Neural cell (in vitro differentiated cells): Measurements from ENCODE around the gene CFAP299. TPM values are rescaled to one million over a fixed set of nuclear protein-coding genes. Genes with fewer than 3 reads are reported as not detected.
A peak's percentile ranks its signal among the peaks of the same experiment; 100 is the strongest.

Source experiments
- H2AFZ ChIP-seq: fragments of 200-600, 300-800 bp; sonication (generic), shearing (Covaris generic); 2 replicates; pipeline ENCODE4 v1.6.0; 2014; ENCODE audit warnings: low read depth, mild to moderate bottlenecking, antibody characterized with exemption, low read length, moderate library complexity
- H3F3A ChIP-seq: fragments of 200-600 bp; shearing (Covaris generic); 2 replicates; pipeline ENCODE4 v1.6.1; 2016; ENCODE audit warnings: mild to moderate bottlenecking, moderate library complexity, mixed read lengths, antibody characterized with exemption, low read length; ENCODE audit not compliant: insufficient read depth, poor library complexity, severe bottlenecking
- H3K27ac ChIP-seq: fragments of 200-600, 300-800 bp; sonication (generic), shearing (Covaris generic); 2 replicates; pipeline ENCODE4 v1.5.1; 2014; ENCODE audit warnings: mild to moderate bottlenecking, low read length, moderate library complexity
- H3K27me3 ChIP-seq: fragments of 300-800, 200-600 bp; sonication (generic), shearing (Covaris generic); 2 replicates; pipeline ENCODE4 v1.6.0; 2014; ENCODE audit warnings: mild to moderate bottlenecking, low read depth, low read length, moderate library complexity; ENCODE audit not compliant: insufficient read depth
- H3K36me3 ChIP-seq: fragments of 300-800, 200-600 bp; sonication (generic), shearing (Covaris generic); 2 replicates; pipeline ENCODE4 v1.5.1; 2014; ENCODE audit warnings: mild to moderate bottlenecking, antibody characterized with exemption, low read length, moderate library complexity; ENCODE audit not compliant: insufficient read depth
- H3K4me2 ChIP-seq: fragments of 300-800, 200-600 bp; sonication (generic), shearing (Covaris generic); 2 replicates; pipeline ENCODE4 v1.6.0; 2014; ENCODE audit warnings: mild to moderate bottlenecking, low read length
- H3K4me3 ChIP-seq: fragments of 300-800, 200-600 bp; sonication (generic), shearing (Covaris generic); 2 replicates; pipeline ENCODE4 v1.5.1; 2014; ENCODE audit warnings: mild to moderate bottlenecking, low read length, moderate library complexity
- H3K79me2 ChIP-seq: fragments of 200-600 bp; shearing (Covaris generic); replicated peaks from 2 replicates; pipeline ENCODE4 v1.6.0; 2014; ENCODE audit warnings: mild to moderate bottlenecking, low read length, moderate library complexity; ENCODE audit not compliant: insufficient read depth
- H3K9ac ChIP-seq: fragments of 300-800, 200-600 bp; sonication (generic), shearing (Covaris generic); 2 replicates; pipeline ENCODE4 v1.6.1; 2016; ENCODE audit warnings: mild to moderate bottlenecking, low read length, mixed read lengths
- H3K9me2 ChIP-seq: fragments of 200-600 bp; shearing (Covaris generic); 2 replicates; pipeline ENCODE4 v1.6.1; 2016; ENCODE audit warnings: mild to moderate bottlenecking, low read length, mixed read lengths; ENCODE audit not compliant: insufficient read depth
- H3K9me3 ChIP-seq: fragments of 200-600, 300-800 bp; sonication (generic), shearing (Covaris generic); 2 replicates; pipeline ENCODE4 v1.6.1; 2016; ENCODE audit warnings: mild to moderate bottlenecking, mixed run types, low read length, moderate library complexity, mixed read lengths
- H4K20me1 ChIP-seq: fragments of 200-600 bp; shearing (Covaris generic); 2 replicates; pipeline ENCODE4 v1.6.1; 2016; ENCODE audit warnings: mild to moderate bottlenecking, mixed run types; ENCODE audit not compliant: insufficient read depth
- EP300 ChIP-seq: fragments of 450-650 bp; conservative IDR thresholded peaks from 2 replicates; pipeline ENCODE4 v1.6.1; 2014; ENCODE audit warnings: antibody characterized with exemption, mild to moderate bottlenecking, moderate library complexity; ENCODE audit not compliant: poor library complexity, severe bottlenecking
- EZH2 ChIP-seq: fragments of 200-600, 300-800 bp; shearing (Covaris generic), sonication (generic); IDR thresholded peaks from 2 replicates; pipeline ENCODE4 v1.6.1; 2014; ENCODE audit warnings: antibody characterized with exemption, low read length, borderline replicate concordance, mild to moderate bottlenecking; ENCODE audit not compliant: insufficient read depth, poor library complexity, severe bottlenecking
- MXI1 ChIP-seq: fragments of 450-650 bp; conservative IDR thresholded peaks from 2 replicates; pipeline ENCODE4 v1.6.1; 2014; ENCODE audit warnings: antibody characterized with exemption, mild to moderate bottlenecking; ENCODE audit not compliant: poor library complexity, severe bottlenecking
- POLR2AphosphoS5 ChIP-seq: IDR thresholded peaks from 2 replicates; pipeline ENCODE4 v1.6.1; 2012
- RAD21 ChIP-seq: fragments of 450-650 bp; conservative IDR thresholded peaks from 2 replicates; pipeline ENCODE4 v1.6.1; 2014; ENCODE audit warnings: antibody characterized with exemption, mild to moderate bottlenecking, moderate library complexity
- SMC3 ChIP-seq: fragments of 450-650 bp; conservative IDR thresholded peaks from 2 replicates; pipeline ENCODE4 v1.6.1; 2014; ENCODE audit warnings: antibody characterized with exemption, mild to moderate bottlenecking, moderate library complexity; ENCODE audit not compliant: poor library complexity
- TAF1 ChIP-seq: IDR thresholded peaks from 2 replicates; pipeline ENCODE4 v1.6.1; 2012; ENCODE audit warnings: low read depth
- polyA plus RNA-seq: library from polyadenylated mRNA; depleted of rRNA; stranded (reverse); fragments of >200 nt; gene quantifications from 2 replicates; pipeline ENCODE4 v1.2.3, GENCODE V29; 2014
- TF ChIP-seq, protein P1 (sequence below): fragments of 450-650 bp; IDR thresholded peaks from 2 replicates; pipeline ENCODE4 v1.5.1; 2014; ENCODE audit warnings: antibody characterized with exemption, mild to moderate bottlenecking, moderate library complexity; ENCODE audit not compliant: poor library complexity, severe bottlenecking
- TF ChIP-seq, protein P2 (sequence below): IDR thresholded peaks from 2 replicates; pipeline ENCODE4 v1.6.1; 2012; ENCODE audit warnings: borderline replicate concordance

Gene CFAP299
- polyA plus RNA-seq, 1 donor from 2014 or later = not detected

GRCh38 chr4:80608281-80608980 is 272.9 kb downstream of the CFAP299 start:
- H3K4me3 ChIP-seq = no peak overlapping the region
- no peaks in the 10 kb centered on the region for H3K79me2 ChIP-seq
- no peaks in the 10 kb centered on the region for H3K36me3 ChIP-seq
- no peak overlapping the region for H3K27ac ChIP-seq
- no peak overlapping the region for H3K4me2 ChIP-seq
- H3K9me2 ChIP-seq = no peaks in the 10 kb centered on the region
- H3K27me3 ChIP-seq = no peaks in the 10 kb centered on the region
- no peaks in the 10 kb centered on the region for H3K9me3 ChIP-seq
- H2AFZ ChIP-seq = no peak overlapping the region
- no peaks in the 10 kb centered on the region for H4K20me1 ChIP-seq
- TF ChIP-seq, protein P1, sequence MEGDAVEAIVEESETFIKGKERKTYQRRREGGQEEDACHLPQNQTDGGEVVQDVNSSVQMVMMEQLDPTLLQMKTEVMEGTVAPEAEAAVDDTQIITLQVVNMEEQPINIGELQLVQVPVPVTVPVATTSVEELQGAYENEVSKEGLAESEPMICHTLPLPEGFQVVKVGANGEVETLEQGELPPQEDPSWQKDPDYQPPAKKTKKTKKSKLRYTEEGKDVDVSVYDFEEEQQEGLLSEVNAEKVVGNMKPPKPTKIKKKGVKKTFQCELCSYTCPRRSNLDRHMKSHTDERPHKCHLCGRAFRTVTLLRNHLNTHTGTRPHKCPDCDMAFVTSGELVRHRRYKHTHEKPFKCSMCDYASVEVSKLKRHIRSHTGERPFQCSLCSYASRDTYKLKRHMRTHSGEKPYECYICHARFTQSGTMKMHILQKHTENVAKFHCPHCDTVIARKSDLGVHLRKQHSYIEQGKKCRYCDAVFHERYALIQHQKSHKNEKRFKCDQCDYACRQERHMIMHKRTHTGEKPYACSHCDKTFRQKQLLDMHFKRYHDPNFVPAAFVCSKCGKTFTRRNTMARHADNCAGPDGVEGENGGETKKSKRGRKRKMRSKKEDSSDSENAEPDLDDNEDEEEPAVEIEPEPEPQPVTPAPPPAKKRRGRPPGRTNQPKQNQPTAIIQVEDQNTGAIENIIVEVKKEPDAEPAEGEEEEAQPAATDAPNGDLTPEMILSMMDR = no peak
- no peak overlapping the region for H3K9ac ChIP-seq
- no peaks in the 10 kb centered on the region for H3F3A ChIP-seq

- no peak for TF ChIP-seq SMC3
- no peak for TF ChIP-seq EZH2
- TF ChIP-seq POLR2AphosphoS5 = no peak
- no peak for TF ChIP-seq TAF1
- no peak for TF ChIP-seq EP300
- TF ChIP-seq, protein P1 = no peak
- TF ChIP-seq, protein P2, sequence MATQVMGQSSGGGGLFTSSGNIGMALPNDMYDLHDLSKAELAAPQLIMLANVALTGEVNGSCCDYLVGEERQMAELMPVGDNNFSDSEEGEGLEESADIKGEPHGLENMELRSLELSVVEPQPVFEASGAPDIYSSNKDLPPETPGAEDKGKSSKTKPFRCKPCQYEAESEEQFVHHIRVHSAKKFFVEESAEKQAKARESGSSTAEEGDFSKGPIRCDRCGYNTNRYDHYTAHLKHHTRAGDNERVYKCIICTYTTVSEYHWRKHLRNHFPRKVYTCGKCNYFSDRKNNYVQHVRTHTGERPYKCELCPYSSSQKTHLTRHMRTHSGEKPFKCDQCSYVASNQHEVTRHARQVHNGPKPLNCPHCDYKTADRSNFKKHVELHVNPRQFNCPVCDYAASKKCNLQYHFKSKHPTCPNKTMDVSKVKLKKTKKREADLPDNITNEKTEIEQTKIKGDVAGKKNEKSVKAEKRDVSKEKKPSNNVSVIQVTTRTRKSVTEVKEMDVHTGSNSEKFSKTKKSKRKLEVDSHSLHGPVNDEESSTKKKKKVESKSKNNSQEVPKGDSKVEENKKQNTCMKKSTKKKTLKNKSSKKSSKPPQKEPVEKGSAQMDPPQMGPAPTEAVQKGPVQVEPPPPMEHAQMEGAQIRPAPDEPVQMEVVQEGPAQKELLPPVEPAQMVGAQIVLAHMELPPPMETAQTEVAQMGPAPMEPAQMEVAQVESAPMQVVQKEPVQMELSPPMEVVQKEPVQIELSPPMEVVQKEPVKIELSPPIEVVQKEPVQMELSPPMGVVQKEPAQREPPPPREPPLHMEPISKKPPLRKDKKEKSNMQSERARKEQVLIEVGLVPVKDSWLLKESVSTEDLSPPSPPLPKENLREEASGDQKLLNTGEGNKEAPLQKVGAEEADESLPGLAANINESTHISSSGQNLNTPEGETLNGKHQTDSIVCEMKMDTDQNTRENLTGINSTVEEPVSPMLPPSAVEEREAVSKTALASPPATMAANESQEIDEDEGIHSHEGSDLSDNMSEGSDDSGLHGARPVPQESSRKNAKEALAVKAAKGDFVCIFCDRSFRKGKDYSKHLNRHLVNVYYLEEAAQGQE = no peak
- no peak for TF ChIP-seq MXI1
- TF ChIP-seq RAD21 = no peak
- no peak overlapping the region for H3K4me3 ChIP-seq
Measured at GRCh38 chr4:80610199-80610598, 274.7 kb downstream of the CFAP299 start.

More at GRCh38 chr4:80610199-80610598, 274.7 kb downstream of the CFAP299 start:
- no peak overlapping the region for H3K4me2 ChIP-seq
- no peaks in the 10 kb centered on the region for H3K9me2 ChIP-seq
- H3F3A ChIP-seq = no peaks in the 10 kb centered on the region
- no peaks in the 10 kb centered on the region for H3K79me2 ChIP-seq
- H3K9me3 ChIP-seq = no peaks in the 10 kb centered on the region
- H2AFZ ChIP-seq = no peak overlapping the region
- H4K20me1 ChIP-seq = no peaks in the 10 kb centered on the region
- peak overlapping the region; percentile 51 for H3K27ac ChIP-seq
- no peak overlapping the region for H3K9ac ChIP-seq
- no peaks in the 10 kb centered on the region for H3K36me3 ChIP-seq
- H3K27me3 ChIP-seq = no peaks in the 10 kb centered on the region
